OCI-LY3 (cell line): Measurements from ENCODE around the gene DYNC1I2.

ENCODE experiments used
- H2AFZ ChIP-seq: fragments of 200-600, 300-600 bp; shearing (Covaris generic); 2 replicates; pipeline ENCODE4 v1.6.0; 2014; ENCODE audit warnings: antibody characterized with exemption, low read depth, low read length
- H3K27ac ChIP-seq: fragments of 200-600, 300-600 bp; sonication (generic); 2 replicates; pipeline ENCODE4 v1.5.1; 2014; ENCODE audit warnings: mild to moderate bottlenecking, low read length, moderate library complexity, mixed read lengths
- H3K27me3 ChIP-seq: fragments of 200-600, 300-600 bp; sonication (generic); 2 replicates; pipeline ENCODE4 v1.6.1; 2014; ENCODE audit warnings: low read depth, low read length, mixed read lengths
- H3K36me3 ChIP-seq: fragments of 200-600, 300-600 bp; sonication (generic); replicated peaks from 2 replicates; pipeline ENCODE3; 2014; ENCODE audit warnings: low read depth, low read length, mixed read lengths
- H3K4me1 ChIP-seq: fragments of 300-600, 200-600 bp; sonication (generic); 2 replicates; pipeline ENCODE4 v1.6.1; 2014; ENCODE audit warnings: low read length, mixed read lengths
- H3K4me2 ChIP-seq: fragments of 200-600, 300-600 bp; sonication (generic); 2 replicates; pipeline ENCODE4 v1.6.1; 2014; ENCODE audit warnings: low read length, mixed read lengths
- H3K4me3 ChIP-seq: fragments of 300-600, 200-600 bp; sonication (generic); 2 replicates; pipeline ENCODE4 v1.5.1; 2014; ENCODE audit warnings: antibody characterized with exemption, mild to moderate bottlenecking, low read length, moderate library complexity
- H3K79me2 ChIP-seq: fragments of 300-600, 200-600 bp; shearing (Covaris generic); 2 replicates; pipeline ENCODE4 v1.6.1; 2014; ENCODE audit warnings: mild to moderate bottlenecking, low read length, mixed read lengths
- H3K9ac ChIP-seq: fragments of 300-600, 200-600 bp; shearing (Covaris generic); 2 replicates; pipeline ENCODE4 v1.6.0; 2014; ENCODE audit warnings: mild to moderate bottlenecking, low read length, moderate library complexity
- H3K9me3 ChIP-seq: fragments of 200-600, 300-600 bp; shearing (Covaris generic); 2 replicates; pipeline ENCODE4 v1.6.1; 2014; ENCODE audit warnings: low read length, mixed read lengths; ENCODE audit not compliant: insufficient read depth
- H4K20me1 ChIP-seq: fragments of 200-600, 300-600 bp; sonication (generic); 2 replicates; pipeline ENCODE4 v1.6.1; 2016; ENCODE audit warnings: low read length, mixed read lengths; ENCODE audit not compliant: insufficient read depth
- CTCF ChIP-seq: fragments of 200-600, 300-600 bp; sonication (generic); IDR thresholded peaks from 2 replicates; pipeline ENCODE4 v1.5.1; 2014; ENCODE audit warnings: antibody characterized with exemption, low read length, low read depth
- EZH2phosphoT487 ChIP-seq: fragments of 200-600 bp; shearing (Covaris generic); IDR thresholded peaks from 2 replicates; pipeline ENCODE4 v1.6.1; 2018; ENCODE audit warnings: antibody characterized with exemption, mixed run types, low read depth

Gene DYNC1I2

GRCh38 chr2:171667041-171667440 lies 20.2 kb upstream of the DYNC1I2 start:
- H3K27me3 ChIP-seq = 0 out of 2 replicates have a peak, but pooled peaks cover 5% of the 10 kb centered on the region
- H3K79me2 ChIP-seq = no peaks in the 10 kb centered on the region
- no peaks in the 10 kb centered on the region for H3K36me3 ChIP-seq
- H3K4me2 ChIP-seq = no peak overlapping the region
- no peak overlapping the region for H2AFZ ChIP-seq
- no peaks in the 10 kb centered on the region for H3K9me3 ChIP-seq
- H3K9ac ChIP-seq = no peak overlapping the region
- H3K4me3 ChIP-seq = no peak overlapping the region
- H3K4me1 ChIP-seq = no peaks in the 10 kb centered on the region
- H3K27ac ChIP-seq = no peak overlapping the region
- no peaks in the 10 kb centered on the region for H4K20me1 ChIP-seq
- TF ChIP-seq CTCF (no peak), EZH2phosphoT487 (no peak)

GRCh38 chr2:171668183-171668582 lies 19.1 kb upstream of the DYNC1I2 start:
- H3K79me2 ChIP-seq = no peaks in the 10 kb centered on the region
- no peak overlapping the region for H3K4me3 ChIP-seq
- H3K4me1 ChIP-seq = no peaks in the 10 kb centered on the region
- H3K27me3 ChIP-seq = 0 out of 2 replicates have a peak, but pooled peaks cover 5% of the 10 kb centered on the region
- no peaks in the 10 kb centered on the region for H3K36me3 ChIP-seq
- TF ChIP-seq CTCF = no peak
- TF ChIP-seq EZH2phosphoT487 = no peak
- no peak overlapping the region for H3K27ac ChIP-seq
- no peaks in the 10 kb centered on the region for H4K20me1 ChIP-seq
- H3K9ac ChIP-seq = no peak overlapping the region
- no peaks in the 10 kb centered on the region for H3K9me3 ChIP-seq
- H3K4me2 ChIP-seq = no peak overlapping the region
- H2AFZ ChIP-seq = no peak overlapping the region

GRCh38 chr2:171669121-171669520 lies 18.1 kb upstream of the DYNC1I2 start:
- Histone ChIP-seq H3K9me3 (no peaks in the 10 kb centered on the region), H2AFZ (no peak overlapping the region), H3K4me2 (no peak overlapping the region), H3K79me2 (no peaks in the 10 kb centered on the region), H3K36me3 (no peaks in the 10 kb centered on the region), H3K27ac (no peak overlapping the region), H3K4me3 (no peak overlapping the region), H3K27me3 (0 out of 2 replicates have a peak, but pooled peaks cover 5% of the 10 kb centered on the region), H4K20me1 (no peaks in the 10 kb centered on the region), H3K9ac (no peak overlapping the region), H3K4me1 (no peaks in the 10 kb centered on the region)
- TF ChIP-seq CTCF = no peak
- TF ChIP-seq EZH2phosphoT487 = no peak

GRCh38 chr2:171670655-171671054 lies 16.6 kb upstream of the DYNC1I2 start:
- no peak overlapping the region for H3K27ac ChIP-seq

More at GRCh38 chr2:171670655-171671054, 16.6 kb upstream of the DYNC1I2 start:
- TF ChIP-seq CTCF (no peak), EZH2phosphoT487 (no peak)
- no peak overlapping the region for H3K9ac ChIP-seq
- no peaks in the 10 kb centered on the region for H4K20me1 ChIP-seq
- 0 out of 2 replicates have a peak, but pooled peaks cover 5% of the 10 kb centered on the region for H3K27me3 ChIP-seq
- no peak overlapping the region for H3K4me2 ChIP-seq
- no peaks in the 10 kb centered on the region for H3K79me2 ChIP-seq
- H3K4me3 ChIP-seq = no peak overlapping the region
- no peaks in the 10 kb centered on the region for H3K9me3 ChIP-seq
- H3K4me1 ChIP-seq = no peaks in the 10 kb centered on the region
- H2AFZ ChIP-seq = no peak overlapping the region
- no peaks in the 10 kb centered on the region for H3K36me3 ChIP-seq
